HG03565 (cell line): ENCODE data around the gene ANO2.

Experiments
- ATAC-seq: cut with Tn5 transposase; IDR thresholded peaks from one replicate; pipeline ENCODE4 v1.9.1; 2021; ENCODE audit warnings: mild to moderate bottlenecking, moderate library complexity; ENCODE audit not compliant: unreplicated experiment

The ANO2 gene

DNA sequence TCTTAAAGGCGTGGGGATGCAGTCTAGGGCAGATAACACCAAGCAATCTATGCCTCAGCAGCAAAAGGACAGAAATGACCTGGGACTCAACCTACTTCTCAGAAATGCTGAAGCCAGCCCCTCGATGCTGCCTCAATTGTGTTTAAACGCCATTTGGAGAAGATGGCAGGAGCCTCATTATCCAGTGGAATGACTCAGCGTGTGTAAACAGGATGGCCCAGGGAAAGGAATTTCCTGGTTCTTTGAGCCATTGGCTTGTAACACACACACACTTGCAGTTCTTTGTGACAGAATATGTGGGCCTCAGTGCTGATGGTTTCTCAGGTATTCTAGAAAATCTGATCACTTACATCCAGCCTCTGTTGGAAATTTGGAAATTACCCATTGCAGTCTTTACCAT, 358.9 kb downstream of the ANO2 start:
- ATAC-seq: no peak

DNA sequence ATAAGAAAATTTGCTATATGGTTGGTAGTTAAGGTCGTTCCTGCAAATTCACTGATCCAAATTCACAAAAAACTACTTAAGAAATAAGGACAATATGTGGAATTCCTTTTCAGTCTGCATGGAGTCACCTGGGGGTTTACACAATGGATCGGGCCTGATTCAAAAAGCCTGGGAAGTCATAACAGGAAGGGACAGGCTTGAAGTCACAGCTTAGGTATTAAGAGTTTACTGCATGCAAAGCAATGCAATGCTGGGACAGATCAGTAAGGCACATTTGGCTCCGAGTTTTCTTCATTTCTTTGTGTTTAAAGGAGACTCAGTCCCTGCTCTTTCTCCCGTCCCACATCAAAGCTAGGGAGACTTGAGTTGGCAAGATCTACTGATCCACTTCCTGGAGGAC, 359.9 kb downstream of the ANO2 start:
- ATAC-seq: no peak

DNA sequence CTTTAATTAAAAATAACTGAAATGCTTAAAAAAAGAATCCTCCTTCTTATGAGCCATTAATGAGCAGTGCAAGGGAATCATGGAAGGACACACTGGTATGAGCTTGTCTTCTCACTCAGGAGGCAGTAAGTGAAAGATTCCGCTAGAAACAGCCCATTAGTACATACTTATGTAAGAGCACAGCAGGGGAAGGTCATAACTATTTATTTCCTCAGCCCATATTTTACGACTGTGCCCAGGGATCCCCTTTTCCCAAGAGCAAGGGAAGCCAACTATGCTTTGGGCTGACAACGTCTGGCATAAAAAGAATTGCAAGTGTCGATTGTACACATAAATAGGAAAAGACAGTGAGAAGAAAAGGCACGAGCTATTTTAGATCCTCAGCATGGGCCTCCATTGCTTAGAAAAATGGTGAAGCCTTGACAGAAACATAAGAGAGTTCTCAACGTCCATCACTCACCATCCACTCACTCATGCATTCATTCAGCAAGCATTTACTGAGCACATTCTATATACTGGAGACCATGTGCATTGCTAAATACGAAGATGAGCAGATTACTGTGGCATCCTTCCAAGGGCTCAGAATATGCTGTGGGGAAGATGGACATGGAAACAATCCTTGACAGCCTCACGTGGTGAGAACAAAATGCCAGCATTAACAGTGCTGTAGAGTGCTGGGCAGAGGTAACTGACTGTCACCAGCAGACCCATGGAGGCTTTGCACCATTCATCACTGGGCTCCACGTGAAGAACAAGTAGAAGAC, 360.5 kb downstream of the ANO2 start:
- ATAC-seq: no peak

DNA sequence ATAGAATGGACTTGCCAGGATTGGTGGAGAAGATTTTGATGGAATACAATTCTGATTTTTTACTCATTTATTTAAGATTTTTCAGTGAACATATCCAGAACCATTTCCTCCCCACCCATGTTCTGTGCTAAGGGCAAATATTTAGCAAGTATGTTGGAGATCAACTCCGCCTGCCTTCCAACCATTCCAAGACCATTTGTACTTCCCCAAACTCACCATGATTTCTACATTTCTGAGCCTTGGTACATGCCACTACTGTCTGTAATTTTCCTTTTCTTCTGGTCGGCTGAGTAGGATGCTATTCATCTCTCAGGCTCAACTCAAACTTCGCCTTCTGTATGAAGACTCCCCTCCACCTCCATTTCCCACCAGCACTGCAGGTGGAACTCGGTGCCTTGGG, 362.5 kb downstream of the ANO2 start:
- no peak for ATAC-seq

DNA sequence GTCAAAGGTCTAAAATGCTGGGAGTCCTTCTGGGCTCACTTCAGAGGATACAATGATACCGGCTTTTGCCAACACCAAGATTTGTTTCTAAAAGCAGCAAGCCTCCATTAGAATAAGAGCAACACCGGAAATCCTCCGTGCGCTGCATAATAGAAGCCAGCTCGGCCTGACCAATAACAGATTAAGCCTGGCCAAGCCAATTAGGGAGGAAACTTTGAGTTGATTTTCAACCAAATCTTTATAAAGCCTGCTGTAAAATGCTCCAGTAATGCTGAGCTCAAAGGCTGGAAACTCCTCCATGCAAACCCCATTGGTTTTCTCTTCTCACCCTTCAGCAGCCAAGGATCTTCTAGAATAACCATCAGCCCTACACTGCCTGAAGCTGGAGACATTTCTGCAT, 363.0 kb downstream of the ANO2 start:
- ATAC-seq: no peak

DNA sequence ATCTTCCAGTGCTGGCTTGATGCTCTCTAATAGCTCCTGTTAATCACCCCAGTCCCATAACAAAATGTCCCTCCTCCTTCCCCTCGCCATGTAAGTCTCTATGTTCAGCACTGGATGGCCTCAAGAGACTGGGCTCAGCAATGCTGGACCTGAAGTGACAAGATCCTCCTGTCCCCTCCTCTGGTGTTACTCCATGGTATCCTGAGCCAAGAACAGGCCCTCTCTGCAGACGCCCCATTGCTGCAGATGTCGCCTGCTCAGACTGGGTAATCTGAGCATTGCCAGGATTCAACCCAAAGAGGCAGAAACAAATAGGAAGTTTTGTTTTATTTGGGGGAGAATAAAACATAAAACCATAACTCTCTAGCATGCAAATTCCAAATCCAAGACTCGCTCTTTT, 363.4 kb downstream of the ANO2 start:
- no peak for ATAC-seq

DNA sequence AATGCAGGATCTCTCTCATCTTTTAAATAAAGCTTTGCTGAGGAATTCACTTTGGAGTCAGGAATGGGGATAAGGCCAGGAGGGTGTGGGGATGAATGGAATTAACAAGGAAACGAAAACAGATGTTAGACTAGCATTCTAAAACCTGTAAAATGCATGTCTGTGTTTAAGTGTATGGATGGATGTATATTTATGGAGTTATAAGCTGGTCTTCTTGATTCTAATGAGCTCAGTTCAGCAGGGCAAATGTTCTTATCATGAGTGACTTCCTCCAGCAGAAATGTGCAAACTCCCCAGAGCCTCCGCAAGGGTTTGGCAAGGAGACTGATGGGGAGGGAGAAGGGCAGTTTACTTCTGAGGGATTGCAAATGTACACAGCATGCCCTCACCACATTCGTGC, 364.0 kb downstream of the ANO2 start:
- no peak for ATAC-seq

DNA sequence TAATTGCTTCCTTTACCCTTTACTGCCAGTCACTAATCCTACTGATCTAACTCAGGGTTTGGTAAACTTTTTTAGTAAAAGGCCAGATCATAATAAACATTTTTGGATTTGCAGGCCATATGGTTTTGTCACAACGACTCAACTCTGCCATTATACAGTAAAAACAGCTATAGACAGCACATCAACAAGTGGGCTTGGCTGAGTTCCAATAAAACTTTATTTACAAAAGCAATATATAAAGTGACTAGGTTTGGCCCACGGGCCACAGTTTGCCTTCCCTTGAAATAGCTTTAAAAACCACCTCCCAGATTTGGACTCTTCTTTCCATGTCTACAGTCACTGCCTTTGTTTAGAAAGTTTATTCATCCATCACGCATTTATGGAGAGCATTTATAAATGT, 366.3 kb downstream of the ANO2 start:
- no peak for ATAC-seq

DNA sequence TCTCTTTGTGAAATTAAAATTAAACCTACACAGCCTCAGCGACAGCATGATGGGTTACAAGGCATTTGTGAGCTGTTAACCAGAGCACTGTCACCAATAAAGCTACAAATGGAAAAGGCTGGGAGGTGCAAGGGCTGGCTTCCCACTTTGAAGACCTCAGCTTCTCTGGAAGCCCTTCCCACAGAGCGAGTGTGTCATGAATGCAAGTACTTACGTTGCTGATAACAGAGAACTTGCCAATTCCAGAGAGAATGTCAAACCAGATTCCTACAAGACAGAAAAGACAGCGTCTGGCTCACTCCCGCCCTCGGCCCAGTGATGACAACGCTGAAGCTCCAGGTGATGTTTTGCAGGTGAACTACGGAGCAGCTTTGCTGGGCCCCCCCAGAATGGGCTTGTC, 367.3 kb downstream of the ANO2 start:
- ATAC-seq: no peak

DNA sequence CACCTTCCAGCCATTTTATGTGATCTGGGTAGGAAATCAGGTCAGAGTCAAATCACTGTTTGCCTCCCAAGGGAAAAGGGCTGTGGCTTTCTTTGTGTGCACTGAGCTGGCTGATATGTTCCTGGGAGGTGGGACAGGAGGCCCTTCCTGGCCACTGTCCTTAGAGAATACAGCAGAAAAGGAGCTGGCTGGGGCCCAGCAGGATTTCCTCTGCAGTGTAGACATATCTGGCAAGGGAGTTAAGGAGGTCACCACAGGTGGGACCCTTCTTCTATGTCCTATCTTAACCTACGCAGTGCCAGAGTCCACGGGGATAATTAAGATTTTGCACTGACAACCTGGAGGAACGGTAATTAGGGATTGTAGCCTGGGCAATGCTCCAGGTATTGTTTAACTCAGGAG, 367.8 kb downstream of the ANO2 start:
- ATAC-seq: no peak

DNA sequence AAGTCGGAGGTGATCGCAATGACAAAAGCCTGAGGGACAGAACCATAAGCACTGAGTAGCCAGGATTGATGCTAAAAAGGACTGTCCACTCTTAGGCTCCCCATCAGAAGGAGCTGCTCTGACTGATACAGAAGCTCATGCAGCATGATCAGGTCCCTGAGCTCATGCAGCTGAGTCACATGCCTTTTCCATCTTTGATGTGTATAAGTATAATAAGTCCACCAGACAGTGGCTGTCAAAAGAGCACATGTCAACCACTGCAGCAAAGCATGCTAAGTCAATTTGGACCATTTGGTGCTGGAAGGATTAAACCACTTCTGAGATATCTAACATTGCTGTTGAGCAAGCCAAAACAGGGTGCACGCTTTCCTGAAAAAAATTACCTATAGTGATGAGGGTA, 369.1 kb downstream of the ANO2 start:
- ATAC-seq: no peak

DNA sequence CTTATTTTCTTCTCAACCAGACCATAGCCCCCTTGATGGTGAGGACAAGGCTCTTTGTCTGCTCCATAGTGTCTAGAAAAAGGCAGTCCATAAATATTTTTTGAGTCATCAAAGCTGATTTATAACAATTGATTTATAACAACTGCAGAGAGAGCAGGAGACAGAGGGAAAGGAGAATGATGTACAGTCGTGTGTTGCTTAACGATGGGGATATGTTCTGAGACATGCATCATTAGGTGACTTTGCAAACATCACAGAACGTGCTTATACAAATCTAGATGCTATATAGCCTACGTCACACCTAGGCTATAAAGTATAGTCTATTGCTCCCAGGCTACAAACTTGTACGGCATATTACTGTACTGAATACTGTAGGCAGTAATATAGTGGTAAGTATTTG, 369.8 kb downstream of the ANO2 start:
- ATAC-seq: no peak

DNA sequence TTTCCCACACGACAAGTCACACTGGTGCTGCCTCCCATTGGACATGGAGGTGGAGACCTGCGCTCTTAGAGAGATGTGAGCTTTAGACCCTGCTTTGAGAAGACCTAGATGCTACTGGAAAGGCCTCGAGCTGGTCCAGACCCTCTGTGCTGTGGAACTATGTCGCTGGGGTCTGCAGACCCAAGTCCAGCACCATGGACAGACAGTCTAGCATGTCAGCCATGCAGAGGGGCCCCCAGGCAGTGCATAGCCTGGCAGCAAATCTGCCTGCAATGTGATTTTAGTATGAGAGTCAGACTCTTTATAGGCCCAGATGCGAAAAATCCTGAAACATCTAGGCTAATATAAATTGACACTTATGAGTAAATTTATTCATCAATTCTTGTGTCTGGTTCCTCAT, 371.7 kb downstream of the ANO2 start:
- no peak for ATAC-seq

DNA sequence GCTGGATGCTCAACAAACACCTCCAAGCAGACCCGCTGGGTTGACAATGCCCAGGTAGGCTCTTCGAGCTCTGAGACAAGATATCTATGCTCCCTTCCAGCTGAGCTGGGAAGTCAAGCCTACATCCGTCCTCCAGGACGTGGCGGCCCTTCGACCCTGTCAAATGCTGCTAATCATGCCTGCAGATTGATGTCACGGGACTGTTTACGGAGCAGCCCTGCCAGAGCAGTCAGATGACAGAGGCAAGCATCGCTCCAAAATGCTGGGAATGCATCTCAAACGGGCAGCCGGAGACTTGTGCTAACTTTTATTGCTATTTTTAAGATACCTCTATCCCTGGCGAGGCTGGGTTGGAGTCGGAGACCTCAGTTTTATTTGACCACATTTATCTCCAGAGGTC, 373.9 kb downstream of the ANO2 start:
- ATAC-seq: no peak

DNA sequence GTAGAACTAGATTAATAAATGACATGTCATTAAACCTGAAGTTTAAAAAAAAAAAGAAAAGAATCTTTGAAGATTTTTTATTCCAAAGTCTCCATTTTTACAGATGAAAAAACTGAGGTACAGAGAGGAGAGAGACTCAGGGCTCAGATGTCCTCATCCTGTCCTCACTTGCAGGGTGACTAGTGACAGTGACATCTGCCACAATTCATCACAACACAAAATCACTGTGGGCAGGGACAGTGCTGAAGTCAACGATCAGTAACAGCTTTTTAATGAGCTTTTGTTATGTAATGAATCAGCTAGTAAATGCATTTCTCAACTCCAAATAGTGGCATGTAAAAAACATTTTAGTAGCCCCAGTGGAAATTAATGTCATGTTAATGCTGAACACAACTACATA, 374.6 kb downstream of the ANO2 start:
- ATAC-seq: no peak

DNA sequence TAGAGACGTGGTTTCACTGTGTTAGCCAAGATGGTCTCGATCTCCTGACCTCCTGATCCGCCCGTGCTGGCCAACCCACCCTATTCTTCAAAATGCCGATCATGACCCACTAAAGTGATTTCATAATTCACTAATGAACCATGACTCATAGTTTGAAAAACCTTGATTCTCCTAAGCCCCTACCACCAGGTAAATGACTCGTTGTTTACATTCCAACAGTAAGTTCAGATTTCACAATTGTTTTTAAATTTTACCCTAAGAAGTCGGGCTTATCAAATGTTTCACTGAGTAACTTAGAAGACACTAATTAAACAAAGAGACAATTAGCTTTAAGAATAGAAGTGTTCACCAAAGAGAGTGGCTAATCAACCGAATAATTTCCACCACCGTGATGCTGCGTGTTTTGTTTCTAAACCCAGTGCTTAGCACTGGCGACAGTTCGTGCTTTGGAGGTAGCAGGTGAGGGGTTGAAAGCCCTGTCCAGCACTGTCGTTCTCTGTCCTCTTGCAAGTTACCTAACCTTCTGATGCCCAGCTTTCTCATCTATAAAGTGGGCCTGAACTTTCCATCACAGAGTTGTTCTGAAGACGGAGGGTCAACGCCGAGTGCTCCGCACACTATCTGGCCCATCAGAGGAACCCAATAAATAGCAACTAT, 376.6 kb downstream of the ANO2 start:
- ATAC-seq: no peak

DNA sequence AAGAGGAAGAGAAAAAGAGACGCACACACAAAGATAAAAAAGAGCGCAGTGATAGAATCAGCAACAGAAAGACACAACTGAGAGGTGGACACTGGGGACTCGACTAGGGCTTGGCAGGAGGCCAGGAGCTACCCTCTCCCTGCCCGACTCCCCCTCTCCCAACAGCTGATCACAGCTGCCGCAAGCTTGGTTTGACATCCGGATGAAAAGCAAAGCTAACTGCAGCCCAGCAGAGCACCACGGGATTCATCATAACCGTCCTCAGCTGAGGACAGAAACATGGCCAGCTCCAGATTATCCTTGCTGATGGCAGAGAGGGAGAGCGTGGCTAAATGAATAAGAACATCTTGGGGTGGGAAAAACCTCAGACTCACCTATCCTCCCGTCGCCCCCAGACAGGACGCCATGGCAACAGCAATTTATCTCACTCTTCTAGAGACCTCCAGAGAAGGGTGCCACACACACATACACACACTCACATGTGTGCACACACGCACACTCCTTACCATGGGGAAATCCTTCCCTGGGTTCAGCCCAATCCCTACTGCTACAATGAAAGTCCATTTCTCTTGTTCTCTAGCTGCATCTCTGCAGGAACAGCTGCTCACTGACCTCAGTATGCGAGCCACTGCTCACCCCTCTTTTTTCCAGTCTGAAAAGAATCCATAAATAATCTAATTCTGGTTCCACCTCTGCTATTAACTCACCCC, 377.9 kb downstream of the ANO2 start:
- ATAC-seq: no peak

DNA sequence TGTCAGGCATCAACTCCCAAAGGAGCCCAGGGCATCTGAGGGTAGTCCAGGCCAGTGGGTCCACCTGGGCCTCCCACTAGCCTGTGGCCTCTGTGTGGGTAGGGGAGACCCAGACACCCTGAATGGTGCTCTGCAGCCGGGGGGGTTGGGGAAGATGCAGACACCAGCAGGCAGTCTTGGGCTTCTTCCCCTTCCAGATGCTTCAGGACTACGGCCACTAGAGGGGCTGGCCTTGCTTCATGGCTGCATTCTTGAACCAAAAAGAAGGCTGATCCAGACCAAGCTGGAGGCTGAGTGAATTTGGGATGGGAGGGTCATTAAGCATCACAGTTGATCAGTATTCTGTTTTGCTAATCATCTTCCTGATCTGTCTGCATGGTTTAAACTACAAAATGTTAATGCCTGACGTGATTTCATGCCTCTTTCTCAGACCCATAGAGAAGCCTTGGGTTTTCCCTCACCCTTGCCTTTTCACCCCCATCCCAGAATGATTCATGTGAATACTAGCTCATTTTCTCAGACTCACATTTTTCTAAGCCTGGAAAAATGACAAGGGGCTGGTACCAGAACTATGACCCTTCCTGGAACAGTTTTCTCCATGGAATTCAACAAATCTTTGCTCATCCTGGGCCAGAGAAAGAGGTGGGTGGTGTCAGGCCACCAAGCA, 379.0 kb downstream of the ANO2 start:
- no peak for ATAC-seq

DNA sequence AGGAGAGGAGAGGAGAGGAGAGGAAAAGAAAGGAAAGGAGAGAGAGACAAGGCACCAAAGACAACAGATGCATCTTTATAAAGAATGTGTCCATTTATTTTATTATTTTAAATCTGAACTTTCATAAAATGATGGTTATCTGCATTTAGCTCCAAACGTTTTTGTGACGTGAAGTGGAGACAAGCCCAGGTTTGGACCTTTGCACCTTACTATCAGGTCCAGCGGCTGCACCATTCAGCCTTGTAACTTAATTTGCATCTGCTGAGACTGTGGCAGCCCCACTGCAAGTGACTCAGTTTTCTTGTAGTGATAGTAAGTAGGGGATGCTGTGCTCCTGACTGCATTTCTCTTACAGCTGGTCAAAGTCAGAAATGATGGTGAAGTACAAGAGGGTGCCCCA, 382.5 kb downstream of the ANO2 start:
- ATAC-seq: no peak

DNA sequence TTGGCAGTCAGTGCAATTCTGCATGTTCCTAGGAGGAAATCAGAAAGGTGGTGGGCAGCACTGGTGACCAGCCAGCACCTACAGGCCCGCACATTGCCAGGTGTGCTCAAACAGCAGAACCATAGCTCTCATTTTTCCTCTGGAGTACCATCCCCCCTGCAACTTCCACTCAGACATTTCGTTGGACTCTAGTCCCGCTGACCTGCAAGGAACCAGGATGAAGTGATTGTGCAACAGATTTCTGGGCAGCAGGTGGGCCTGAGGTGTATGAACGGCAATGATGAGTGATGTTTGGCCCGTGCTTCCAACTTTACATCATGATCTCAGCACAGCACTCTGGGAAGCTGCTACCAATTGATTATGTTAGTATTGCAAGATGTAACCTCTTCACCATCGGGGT, 383.2 kb downstream of the ANO2 start:
- ATAC-seq: no peak

DNA sequence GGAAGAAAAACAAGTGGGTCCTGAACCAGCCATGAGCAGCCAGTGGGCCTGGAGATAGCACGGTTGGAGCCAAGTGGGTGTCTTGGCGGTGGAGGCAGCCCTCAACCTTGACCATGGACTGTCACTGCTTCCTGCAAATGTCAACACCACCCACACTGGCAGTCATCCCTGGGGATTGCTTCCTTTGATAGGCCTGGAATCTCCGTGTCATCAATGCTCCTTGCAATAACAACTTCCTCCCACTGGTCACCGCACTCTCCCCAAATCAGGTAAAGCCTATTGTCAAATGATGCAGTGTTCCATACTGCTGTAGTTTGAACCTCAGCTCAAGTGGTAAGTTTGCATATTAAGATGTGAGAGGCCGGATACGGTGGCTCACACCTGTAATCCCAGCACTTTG, 384.0 kb downstream of the ANO2 start:
- ATAC-seq: no peak

DNA sequence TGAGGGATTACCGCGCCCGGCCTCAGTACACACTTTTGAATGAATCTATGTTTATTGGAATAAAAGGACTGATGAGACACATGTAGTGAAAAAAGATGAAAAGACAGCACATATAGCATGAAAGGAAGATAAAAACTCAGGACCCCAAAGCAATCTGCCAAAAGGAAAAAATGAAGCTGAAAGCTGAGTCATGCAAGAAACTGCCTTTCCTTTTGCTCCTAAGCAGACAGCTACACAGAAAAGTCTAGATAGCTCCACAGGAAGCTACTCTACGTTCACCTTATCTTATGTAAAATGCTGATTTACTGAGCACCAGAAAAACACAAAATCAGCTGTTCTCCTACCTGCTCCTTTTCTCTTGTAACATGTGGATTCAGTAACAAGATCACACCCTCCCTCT, 384.8 kb downstream of the ANO2 start:
- ATAC-seq: no peak
